ENCODE measurements around the gene LINC00237.

- TF ChIP-seq CTCF (IDR thresholded peaks at IDR 0.05 in 8 of 11, conservative IDR thresholded peaks at IDR 0.05 in 3 of 11) (no peak), POLR2AphosphoS5 (IDR thresholded peaks at IDR 0.05) (no peak)
Observed at GRCh38 chr20:21046413-21047070, 59.6 kb downstream of the LINC00237 start.
